T-helper 1 cell treated with Interleukin-12 subunit alpha and Interleukin-12 subunit beta and Interleukin-4 antibody, amounts not matched to agents 30 μg/mL and 1 μg/mL, for 36 hours (primary cell): ENCODE data around the gene WDR44.
A peak's percentile ranks its signal among the peaks of the same experiment; 100 is the strongest.
"Not testable (repeated sequence)": the region's sequence is repeated elsewhere in the genome, so short reads cannot be mapped to it uniquely, and the experiment has no call there.

ENCODE experiments used
- H3K27ac Mint-ChIP-seq: one replicate; pipeline ENCODE4 v1.8.0; 2021; ENCODE audit warnings: mild to moderate bottlenecking, mixed read lengths
- H3K27me3 Mint-ChIP-seq: one replicate; pipeline ENCODE4 v1.8.0; 2021; ENCODE audit warnings: low read depth, mixed read lengths
- H3K36me3 Mint-ChIP-seq: one replicate; pipeline ENCODE4 v1.8.0; 2021; ENCODE audit warnings: low read depth, mixed read lengths
- H3K4me1 Mint-ChIP-seq: one replicate; pipeline ENCODE4 v1.8.0; 2021; ENCODE audit warnings: low read depth, mixed read lengths
- H3K4me3 Mint-ChIP-seq: one replicate; pipeline ENCODE4 v1.8.0; 2021; ENCODE audit warnings: mild to moderate bottlenecking, moderate library complexity, mixed read lengths
- H3K9me3 Mint-ChIP-seq: one replicate; pipeline ENCODE4 v1.8.0; 2021; ENCODE audit warnings: mixed read lengths

The WDR44 gene

GRCh38 chrX:118345464-118346257, at the start of gene WDR44:
TSS of gene WDR44 (plus strand) at chrX:118346106. CDS start at chrX:118346504, 398 bp downstream.
- H3K4me3 Mint-ChIP-seq: peak within 1 kb of the TSS; percentile 98
- H3K27ac Mint-ChIP-seq: peak within 1 kb of the TSS; percentile 98
- no peaks in the 10 kb centered on the region for H3K27me3 Mint-ChIP-seq
- no peaks in the 10 kb centered on the region for H3K9me3 Mint-ChIP-seq
- peaks cover 1% of the 10 kb centered on the region for H3K36me3 Mint-ChIP-seq
- H3K4me1 Mint-ChIP-seq: peaks cover 33% of the 10 kb centered on the region

DNA sequence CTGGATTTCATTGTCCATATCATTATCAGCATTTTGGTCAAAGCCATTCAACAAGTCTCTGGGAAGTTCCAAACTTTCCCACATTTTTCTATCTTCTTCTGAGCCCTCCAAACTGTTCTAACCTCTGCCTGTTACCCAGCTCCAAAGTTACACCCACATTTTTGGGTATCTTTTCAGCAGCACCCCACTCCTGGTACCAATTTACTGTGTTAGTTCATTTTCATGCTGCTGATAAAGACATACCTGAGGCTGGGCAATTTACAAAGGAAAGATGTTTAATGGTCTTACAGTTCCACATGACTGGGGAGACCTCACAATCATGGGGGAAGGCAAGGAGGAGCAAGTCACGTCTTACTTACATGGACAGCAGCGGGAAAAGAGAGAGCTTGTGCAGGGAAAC, 40.1 kb upstream of the WDR44 start:
- H3K27me3 Mint-ChIP-seq, H3K36me3 Mint-ChIP-seq, H3K4me3 Mint-ChIP-seq, H3K4me1 Mint-ChIP-seq, H3K27ac Mint-ChIP-seq: not testable (repeated sequence)
- H3K9me3 Mint-ChIP-seq: peaks cover 10% of the 10 kb centered on the region

DNA sequence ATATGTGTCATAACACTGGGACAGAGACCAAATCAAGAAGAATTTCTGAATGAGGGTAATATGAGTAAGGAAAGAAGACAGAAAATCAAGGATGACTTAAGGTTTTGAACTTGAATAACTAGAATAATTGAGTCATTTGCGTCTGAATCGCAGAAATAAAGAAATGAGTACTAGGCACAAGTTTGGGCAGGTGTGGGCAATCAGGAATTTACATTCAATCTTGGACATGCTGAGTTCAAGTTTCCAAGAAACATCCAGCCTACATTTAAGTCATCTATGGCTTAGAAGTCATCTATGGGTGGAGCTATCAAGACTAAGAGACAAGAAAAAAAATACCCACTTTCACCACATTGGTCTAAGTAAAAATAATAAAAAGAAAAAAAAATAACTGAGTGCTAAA, 30.4 kb upstream of the WDR44 start:
- Mint-ChIP-seq H3K36me3 (no peaks in the 10 kb centered on the region), H3K27me3 (peaks cover 12% of the 10 kb centered on the region), H3K4me1 (no peaks in the 10 kb centered on the region), H3K4me3 (no peak overlapping the region), H3K9me3 (no peaks in the 10 kb centered on the region), H3K27ac (no peak overlapping the region)

DNA sequence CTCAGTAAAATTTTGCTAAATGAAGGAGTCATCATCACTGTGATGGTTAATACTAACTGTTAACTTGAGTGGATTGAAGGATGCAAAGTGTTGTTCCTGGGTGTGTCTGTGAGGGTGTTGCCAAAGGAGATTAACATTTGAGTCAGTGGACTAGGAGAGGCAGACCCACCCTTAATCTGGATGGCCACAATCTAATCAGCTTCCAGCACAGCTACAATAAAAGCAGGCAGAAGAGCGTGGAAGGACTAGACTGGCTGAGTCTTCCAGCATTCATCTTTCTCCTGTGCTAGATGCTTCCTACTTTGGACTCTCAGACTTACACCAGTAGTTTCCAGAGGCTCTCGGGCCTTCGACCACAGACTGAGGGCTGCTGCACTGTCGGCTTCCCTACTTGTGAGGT, 21.3 kb upstream of the WDR44 start:
- Mint-ChIP-seq H3K27me3 (peaks cover 8% of the 10 kb centered on the region), H3K9me3 (no peaks in the 10 kb centered on the region), H3K4me1 (no peaks in the 10 kb centered on the region), H3K4me3 (no peak overlapping the region), H3K27ac (no peak overlapping the region), H3K36me3 (no peaks in the 10 kb centered on the region)

DNA sequence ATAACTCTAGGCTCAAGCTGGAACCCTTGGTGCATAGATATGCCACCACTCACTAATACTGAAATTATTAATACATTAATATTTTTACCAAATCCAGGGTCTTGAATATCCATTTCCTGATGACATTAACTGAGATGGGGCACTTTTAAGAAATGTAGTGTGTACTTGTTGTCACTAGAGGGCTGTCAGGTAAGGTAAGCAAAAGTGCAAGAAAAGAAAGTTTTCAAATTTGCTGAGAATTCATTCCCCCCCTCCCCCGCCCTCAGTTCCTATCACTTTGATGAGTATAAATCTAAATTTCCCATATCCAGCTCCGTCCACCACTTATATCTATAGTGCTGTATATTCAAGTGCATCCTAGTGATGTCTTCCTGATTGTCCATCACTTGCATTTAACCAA, 20.5 kb upstream of the WDR44 start:
- H3K4me1 Mint-ChIP-seq: no peaks in the 10 kb centered on the region
- no peak overlapping the region for H3K4me3 Mint-ChIP-seq
- H3K27ac Mint-ChIP-seq: no peak overlapping the region
- H3K36me3 Mint-ChIP-seq: no peaks in the 10 kb centered on the region
- peaks cover 3% of the 10 kb centered on the region for H3K27me3 Mint-ChIP-seq
- no peaks in the 10 kb centered on the region for H3K9me3 Mint-ChIP-seq

DNA sequence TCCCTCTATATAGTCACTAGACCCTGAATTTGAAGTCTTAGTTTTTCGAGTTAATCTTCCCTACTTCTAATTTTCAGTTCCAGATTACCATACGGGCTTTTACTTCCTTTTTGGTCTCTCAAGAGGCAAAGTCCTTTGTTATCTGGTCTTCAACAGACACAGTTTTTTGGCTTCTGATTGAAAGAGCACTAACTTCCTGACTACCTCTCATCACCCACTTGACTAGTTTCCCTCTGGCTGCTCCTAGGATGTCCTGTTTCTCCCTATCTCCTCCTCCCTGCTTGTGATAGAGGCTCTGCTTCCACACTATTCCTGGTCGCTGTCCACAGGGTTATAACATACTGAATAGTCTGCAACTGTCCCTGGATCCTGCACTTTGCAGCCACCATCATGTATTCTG, 16.7 kb upstream of the WDR44 start:
- H3K27ac Mint-ChIP-seq: no peak overlapping the region
- H3K9me3 Mint-ChIP-seq: no peaks in the 10 kb centered on the region
- no peaks in the 10 kb centered on the region for H3K4me1 Mint-ChIP-seq
- H3K4me3 Mint-ChIP-seq: no peak overlapping the region
- H3K36me3 Mint-ChIP-seq: no peaks in the 10 kb centered on the region
- no peaks in the 10 kb centered on the region for H3K27me3 Mint-ChIP-seq

DNA sequence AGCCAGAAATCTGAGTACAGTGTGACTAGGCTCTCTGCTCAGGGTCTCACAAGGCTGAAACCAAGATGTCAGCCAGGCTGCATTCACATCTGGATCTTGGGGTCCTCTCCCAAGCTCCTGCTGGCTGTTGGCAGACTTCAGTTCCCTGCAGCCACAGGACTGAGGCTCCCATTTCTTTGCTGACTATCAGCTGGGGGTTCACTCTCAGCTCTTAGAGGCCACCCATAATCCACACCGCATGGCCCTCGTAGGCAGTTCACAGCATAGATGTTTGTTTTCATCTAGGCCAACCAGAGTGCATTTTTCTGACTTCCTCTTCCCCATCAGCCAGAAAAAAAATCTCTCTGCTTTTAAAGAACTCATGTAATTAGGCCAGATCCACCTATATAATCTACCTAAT, 8.2 kb upstream of the WDR44 start:
- Mint-ChIP-seq H3K27ac (no peak overlapping the region), H3K36me3 (no peaks in the 10 kb centered on the region), H3K9me3 (no peaks in the 10 kb centered on the region), H3K4me1 (no peaks in the 10 kb centered on the region), H3K4me3 (no peak overlapping the region), H3K27me3 (no peaks in the 10 kb centered on the region)

DNA sequence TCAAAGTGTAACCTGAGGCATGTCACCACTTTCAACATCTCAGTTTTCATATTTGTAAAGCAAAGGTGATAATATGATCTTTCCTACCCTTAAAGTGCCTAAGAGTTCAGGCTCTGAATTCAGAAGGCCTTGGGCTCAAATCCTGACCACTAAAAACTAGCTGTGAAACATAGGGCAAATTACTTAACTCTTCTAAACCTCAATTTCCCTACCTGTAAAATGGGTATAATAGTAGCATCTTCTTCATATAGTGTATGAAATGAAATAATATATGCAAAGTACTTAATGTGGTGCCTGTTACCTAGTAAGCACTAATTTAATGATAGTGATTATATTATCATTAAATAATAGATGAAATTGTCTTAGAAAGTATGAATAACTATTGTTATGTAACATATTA, 7.0 kb upstream of the WDR44 start:
- Mint-ChIP-seq H3K36me3 (no peaks in the 10 kb centered on the region), H3K27me3 (no peaks in the 10 kb centered on the region), H3K4me3 (no peak overlapping the region), H3K9me3 (no peaks in the 10 kb centered on the region), H3K4me1 (no peaks in the 10 kb centered on the region), H3K27ac (no peak overlapping the region)

DNA sequence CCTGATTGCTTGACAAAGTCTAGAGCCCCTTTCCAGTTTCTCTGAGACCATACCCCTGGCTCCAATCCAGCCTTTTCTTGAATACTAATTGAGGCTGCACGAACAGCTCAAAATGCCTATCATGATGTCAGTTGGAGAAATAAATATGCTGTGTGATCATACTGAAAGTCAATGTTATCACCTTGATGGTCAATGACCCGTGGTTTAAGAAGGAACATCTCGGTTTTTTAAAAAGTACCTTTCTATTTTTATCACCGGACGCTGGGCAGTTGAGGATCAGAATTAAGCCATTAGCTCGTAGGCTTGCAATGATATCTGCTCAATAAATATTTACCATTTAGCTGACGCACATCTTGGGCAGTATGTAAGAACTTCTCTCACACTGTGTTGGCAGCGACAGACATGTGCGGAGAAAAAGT, 852 bp upstream of the WDR44 start:
- Mint-ChIP-seq H3K36me3 (peaks cover 1% of the 10 kb centered on the region), H3K27ac (peak overlapping the region; percentile 98), H3K4me1 (peaks cover 28% of the 10 kb centered on the region), H3K4me3 (peak overlapping the region; percentile 98), H3K9me3 (no peaks in the 10 kb centered on the region), H3K27me3 (no peaks in the 10 kb centered on the region)

DNA sequence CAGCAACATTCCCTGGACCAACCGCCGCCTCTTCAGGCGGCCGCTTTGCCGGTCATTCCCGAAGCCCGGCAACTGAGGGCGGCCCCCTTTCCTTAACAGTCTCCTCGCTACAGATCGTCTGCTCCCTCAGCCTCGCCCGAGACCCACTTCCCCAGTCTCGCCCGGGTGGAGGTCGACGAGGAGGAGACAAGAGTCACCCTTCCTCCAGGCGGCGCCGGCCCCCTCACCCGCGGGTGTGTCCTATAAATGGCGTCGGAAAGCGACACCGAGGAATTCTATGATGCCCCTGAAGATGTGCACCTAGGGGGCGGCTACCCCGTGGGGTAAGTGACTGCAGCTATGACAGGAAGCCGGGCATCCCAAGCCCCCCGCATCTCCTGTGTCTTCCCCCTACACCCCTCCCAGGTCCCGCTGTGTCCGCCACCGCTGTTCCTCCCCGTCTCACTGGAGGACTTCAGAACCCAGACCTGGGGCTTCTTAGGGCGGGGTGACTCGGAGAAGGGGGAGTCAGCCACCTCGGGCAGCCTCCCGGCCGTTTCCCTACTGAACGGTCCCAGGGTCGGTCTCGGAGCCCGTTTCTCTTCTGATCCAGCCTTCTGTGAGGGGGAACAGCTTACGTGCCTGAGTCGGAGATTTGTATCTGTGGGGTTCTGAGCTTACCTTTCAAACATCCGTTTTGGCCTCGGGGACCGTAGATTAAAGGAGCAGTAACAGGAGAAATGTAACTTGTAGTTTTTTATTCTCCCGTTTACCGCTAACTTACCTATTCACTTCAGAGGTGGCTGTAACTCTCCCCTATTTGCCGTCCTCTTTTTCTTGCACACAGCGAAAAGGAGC, 570 bp downstream of the WDR44 start:
- Mint-ChIP-seq H3K27me3 (no peaks in the 10 kb centered on the region), H3K9me3 (no peaks in the 10 kb centered on the region), H3K4me1 (peaks cover 34% of the 10 kb centered on the region), H3K36me3 (peaks cover 1% of the 10 kb centered on the region), H3K27ac (peak overlapping the region; percentile 98), H3K4me3 (peak overlapping the region; percentile 98)

DNA sequence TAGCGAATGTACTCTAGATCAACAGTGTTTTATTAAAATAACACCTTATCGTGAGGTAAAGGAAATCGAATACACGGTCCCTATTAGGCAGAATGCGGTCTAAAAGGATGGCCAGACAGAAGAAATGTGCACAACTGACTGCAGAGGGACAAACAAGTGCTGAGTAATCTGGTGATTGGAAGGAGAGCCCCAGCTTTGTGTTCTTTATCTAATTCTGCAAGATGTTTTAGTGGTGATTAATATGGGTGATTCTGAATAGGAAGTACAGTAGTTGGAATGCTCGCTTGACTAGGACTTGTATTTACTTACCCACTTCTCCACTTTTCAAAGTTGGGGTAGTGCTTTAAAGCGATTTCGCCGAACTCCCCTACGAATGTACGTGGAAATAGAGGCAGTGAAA, 1.2 kb downstream of the WDR44 start:
- no peaks in the 10 kb centered on the region for H3K27me3 Mint-ChIP-seq
- peaks cover 1% of the 10 kb centered on the region for H3K36me3 Mint-ChIP-seq
- peaks cover 34% of the 10 kb centered on the region for H3K4me1 Mint-ChIP-seq

GRCh38 chrX:118347736-118348135, 1.8 kb downstream of the WDR44 start:
- Mint-ChIP-seq H3K9me3 (no peaks in the 10 kb centered on the region), H3K4me3 (peak overlapping the region; percentile 98), H3K27ac (peak overlapping the region; percentile 98), H3K4me1 (peaks cover 37% of the 10 kb centered on the region), H3K27me3 (no peaks in the 10 kb centered on the region), H3K36me3 (peaks cover 1% of the 10 kb centered on the region)

More for the DNA sequence above, 1.2 kb downstream of the WDR44 start:
- H3K27ac Mint-ChIP-seq: peak overlapping the region; percentile 98
- H3K4me3 Mint-ChIP-seq: peak overlapping the region; percentile 98
- no peaks in the 10 kb centered on the region for H3K9me3 Mint-ChIP-seq

GRCh38 chrX:118348186-118348810, 2.4 kb downstream of the WDR44 start:
- H3K36me3 Mint-ChIP-seq: peaks cover 1% of the 10 kb centered on the region
- H3K4me3 Mint-ChIP-seq: peak overlapping the region; percentile 98
- no peaks in the 10 kb centered on the region for H3K9me3 Mint-ChIP-seq
- peak overlapping the region; percentile 98 for H3K27ac Mint-ChIP-seq
- no peaks in the 10 kb centered on the region for H3K27me3 Mint-ChIP-seq
- peaks cover 38% of the 10 kb centered on the region for H3K4me1 Mint-ChIP-seq

DNA sequence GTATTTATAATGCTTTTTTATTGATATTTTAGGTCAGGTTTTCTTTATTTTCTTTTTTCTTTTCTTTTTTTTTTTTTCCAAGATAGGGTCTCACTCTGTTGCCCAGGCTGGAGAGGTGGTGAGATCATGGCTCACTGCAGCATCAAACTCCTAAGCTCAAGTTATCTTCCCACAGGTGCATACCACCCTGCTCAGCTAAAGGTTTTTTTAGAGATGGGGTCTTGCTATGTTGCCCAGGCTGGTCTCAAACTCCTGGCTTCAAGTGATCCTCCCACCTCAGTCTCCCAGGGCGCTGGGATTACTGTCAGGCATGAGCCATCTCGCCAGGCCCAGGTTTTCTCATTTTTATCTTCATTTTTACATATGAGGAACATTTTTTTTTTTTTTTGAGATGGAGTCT, 3.3 kb downstream of the WDR44 start:
- no peak overlapping the region for H3K27ac Mint-ChIP-seq
- H3K27me3 Mint-ChIP-seq: no peaks in the 10 kb centered on the region
- peaks cover 1% of the 10 kb centered on the region for H3K36me3 Mint-ChIP-seq
- H3K4me1 Mint-ChIP-seq: peaks cover 39% of the 10 kb centered on the region
- no peaks in the 10 kb centered on the region for H3K9me3 Mint-ChIP-seq
- no peak overlapping the region for H3K4me3 Mint-ChIP-seq
